Lower leg skin (tissue), 4 donors: ENCODE data around the gene EHBP1. TPM values are rescaled to one million over a fixed set of nuclear protein-coding genes. Genes with fewer than 3 reads are reported as not detected.

Experiments
- DNase-seq, 2 donors: peaks; one replicate each; pipeline ENCODE4 v3.0.0-alpha.2; 2019; ENCODE audit warnings: low spot score in 2 of 2
- H3K4me3 ChIP-seq: fragments of 200-600 bp; sonication (generic); 2 replicates; pipeline ENCODE4 v1.5.1; 2017; ENCODE audit warnings: mild to moderate bottlenecking, low read depth; ENCODE audit not compliant: poor library complexity, severe bottlenecking
- POLR2A ChIP-seq, 2 donors: fragments of 450-650 bp; IDR thresholded peaks; one replicate each; pipeline ENCODE4 v1.6.1; 2016 to 2017; ENCODE audit warnings: antibody characterized with exemption in 2 of 2, mild to moderate bottlenecking in 1 of 2, moderate library complexity in 1 of 2
- WGBS, 2 donors: methylation state at CpG; one replicate each; pipeline ENCODE4 v1.1.5; 2018; 5-methylcytosine and 5-hydroxymethylcytosine counted together
- intact Hi-C: fragments of 100-400 bp; cut with DNase I; formaldehyde crosslinking; loops from one replicate; pipeline ENCODE4 v1.15.0; 2023; ENCODE audit warnings: low total_unique reads
- total RNA-seq, 4 donors: library from RNA; depleted of rRNA; stranded (reverse); fragments of >200 nt; gene quantifications; one replicate each; pipeline ENCODE4 v1.1.0, GENCODE V29; 2016
- TF ChIP-seq, protein P1 (sequence below), 3 donors: fragments of 450-650 bp; IDR thresholded peaks; one replicate each; pipeline ENCODE4 v1.5.1; 2016; ENCODE audit warnings: antibody characterized with exemption in 3 of 3, mild to moderate bottlenecking in 3 of 3, moderate library complexity in 2 of 3

The EHBP1 gene
- total RNA-seq, 4 donors from 2014 or later = 33.8 to 67.8 (median 51.2) TPM

DNA sequence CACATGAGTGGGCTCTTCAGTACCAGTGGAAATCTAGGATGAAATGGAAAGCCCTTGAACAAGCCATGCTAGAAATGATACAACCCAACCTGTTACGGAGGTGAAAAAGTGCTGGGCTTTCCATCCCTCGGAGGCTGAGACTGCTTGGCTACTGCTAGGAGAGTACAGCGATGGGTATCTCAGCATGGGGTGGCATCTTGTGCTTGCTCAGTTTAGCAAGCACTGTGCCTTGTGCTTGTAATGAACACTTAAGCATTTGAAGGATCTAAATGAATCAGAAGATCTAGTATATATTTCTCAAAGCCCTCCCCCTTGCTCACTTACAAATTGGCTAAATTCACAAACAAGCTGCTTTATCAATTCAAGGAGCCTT, 44.3 kb upstream of the EHBP1 start:
- H3K4me3 ChIP-seq = no peak overlapping the region
- intact Hi-C loops = no loop called here
- no peak for DNase-seq
- no peak for TF ChIP-seq POLR2A (IDR thresholded peaks at IDR 0.05)
- TF ChIP-seq, protein P1, sequence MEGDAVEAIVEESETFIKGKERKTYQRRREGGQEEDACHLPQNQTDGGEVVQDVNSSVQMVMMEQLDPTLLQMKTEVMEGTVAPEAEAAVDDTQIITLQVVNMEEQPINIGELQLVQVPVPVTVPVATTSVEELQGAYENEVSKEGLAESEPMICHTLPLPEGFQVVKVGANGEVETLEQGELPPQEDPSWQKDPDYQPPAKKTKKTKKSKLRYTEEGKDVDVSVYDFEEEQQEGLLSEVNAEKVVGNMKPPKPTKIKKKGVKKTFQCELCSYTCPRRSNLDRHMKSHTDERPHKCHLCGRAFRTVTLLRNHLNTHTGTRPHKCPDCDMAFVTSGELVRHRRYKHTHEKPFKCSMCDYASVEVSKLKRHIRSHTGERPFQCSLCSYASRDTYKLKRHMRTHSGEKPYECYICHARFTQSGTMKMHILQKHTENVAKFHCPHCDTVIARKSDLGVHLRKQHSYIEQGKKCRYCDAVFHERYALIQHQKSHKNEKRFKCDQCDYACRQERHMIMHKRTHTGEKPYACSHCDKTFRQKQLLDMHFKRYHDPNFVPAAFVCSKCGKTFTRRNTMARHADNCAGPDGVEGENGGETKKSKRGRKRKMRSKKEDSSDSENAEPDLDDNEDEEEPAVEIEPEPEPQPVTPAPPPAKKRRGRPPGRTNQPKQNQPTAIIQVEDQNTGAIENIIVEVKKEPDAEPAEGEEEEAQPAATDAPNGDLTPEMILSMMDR (IDR thresholded peaks at IDR 0.05) = no peak
- WGBS, 2 donors = 93 to 98% methylated on average over 3 of the region's 3 CpGs

DNA sequence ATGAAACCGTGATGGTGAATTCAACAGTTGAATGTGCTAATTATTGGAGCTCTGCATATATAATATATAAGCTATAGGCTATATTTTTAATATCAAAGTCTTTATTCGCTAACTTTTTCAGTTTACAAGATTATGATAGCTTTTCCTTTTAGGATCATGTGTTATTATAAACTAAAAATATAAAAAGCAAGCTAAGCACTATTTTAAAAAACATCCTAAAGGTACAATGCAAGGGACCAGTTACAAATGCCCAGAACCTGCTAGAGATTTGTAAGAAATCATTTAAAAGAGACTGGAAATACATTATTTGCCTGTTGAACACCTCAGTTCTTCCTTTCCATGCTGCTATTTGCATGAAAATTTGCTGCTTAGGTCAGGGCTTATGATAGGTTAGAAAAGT, 43.4 kb upstream of the EHBP1 start:
- TF ChIP-seq, protein P1 (IDR thresholded peaks at IDR 0.05) = no peak
- no peak overlapping the region for H3K4me3 ChIP-seq
- no peak for DNase-seq
- 87 to 90% methylated on average over 2 of the region's 2 CpGs for WGBS, 2 donors
- intact Hi-C loops = no loop called here

DNA sequence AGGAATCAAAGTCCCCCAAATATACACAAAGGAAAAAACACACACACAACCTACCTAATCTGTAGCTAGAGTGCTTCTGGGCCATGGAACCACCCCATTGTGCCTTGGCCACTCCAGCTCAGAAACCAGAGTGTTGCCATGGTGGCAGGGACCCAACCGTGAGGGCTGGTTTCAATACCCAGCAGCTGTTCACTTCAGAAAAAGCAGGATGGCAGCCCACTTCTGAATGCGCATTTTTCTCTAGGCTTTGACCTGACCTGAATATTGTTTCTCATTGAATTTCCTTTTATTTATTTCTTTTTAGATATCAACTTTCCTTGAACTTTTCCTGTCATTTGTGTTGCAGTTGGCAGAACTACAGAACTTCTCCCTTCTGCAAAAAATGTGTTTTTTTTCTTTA, 43.0 kb upstream of the EHBP1 start:
- intact Hi-C loops = no loop called here
- 56 to 71% methylated on average over 2 of the region's 2 CpGs for WGBS, 2 donors
- TF ChIP-seq POLR2A (IDR thresholded peaks at IDR 0.05) = no peak
- TF ChIP-seq, protein P1 (IDR thresholded peaks at IDR 0.05) = no peak
- H3K4me3 ChIP-seq = no peak overlapping the region
- DNase-seq = no peak

DNA sequence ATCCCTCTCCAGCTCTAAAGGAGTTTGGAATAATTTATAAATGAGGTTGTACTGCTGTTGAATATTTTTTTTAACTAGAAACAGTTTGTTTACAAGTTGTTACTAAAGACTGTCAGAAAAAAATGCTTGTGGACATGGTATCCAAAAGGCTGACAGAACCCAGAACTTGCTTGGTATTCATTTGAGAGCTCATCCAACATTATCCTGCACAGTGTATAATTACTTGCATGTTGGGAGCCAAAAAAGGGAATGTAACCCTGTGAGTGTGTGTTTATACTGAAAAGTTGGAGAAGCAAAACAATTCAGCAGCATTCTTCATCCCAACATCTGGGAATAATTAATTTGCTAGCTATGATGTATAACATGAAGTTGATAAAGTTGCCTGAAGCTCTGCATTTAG, 42.1 kb upstream of the EHBP1 start:
- H3K4me3 ChIP-seq = no peak overlapping the region
- intact Hi-C loops = no loop called here
- no peak for DNase-seq
- TF ChIP-seq POLR2A (IDR thresholded peaks at IDR 0.05) = no peak
- TF ChIP-seq, protein P1 (IDR thresholded peaks at IDR 0.05) = no peak

DNA sequence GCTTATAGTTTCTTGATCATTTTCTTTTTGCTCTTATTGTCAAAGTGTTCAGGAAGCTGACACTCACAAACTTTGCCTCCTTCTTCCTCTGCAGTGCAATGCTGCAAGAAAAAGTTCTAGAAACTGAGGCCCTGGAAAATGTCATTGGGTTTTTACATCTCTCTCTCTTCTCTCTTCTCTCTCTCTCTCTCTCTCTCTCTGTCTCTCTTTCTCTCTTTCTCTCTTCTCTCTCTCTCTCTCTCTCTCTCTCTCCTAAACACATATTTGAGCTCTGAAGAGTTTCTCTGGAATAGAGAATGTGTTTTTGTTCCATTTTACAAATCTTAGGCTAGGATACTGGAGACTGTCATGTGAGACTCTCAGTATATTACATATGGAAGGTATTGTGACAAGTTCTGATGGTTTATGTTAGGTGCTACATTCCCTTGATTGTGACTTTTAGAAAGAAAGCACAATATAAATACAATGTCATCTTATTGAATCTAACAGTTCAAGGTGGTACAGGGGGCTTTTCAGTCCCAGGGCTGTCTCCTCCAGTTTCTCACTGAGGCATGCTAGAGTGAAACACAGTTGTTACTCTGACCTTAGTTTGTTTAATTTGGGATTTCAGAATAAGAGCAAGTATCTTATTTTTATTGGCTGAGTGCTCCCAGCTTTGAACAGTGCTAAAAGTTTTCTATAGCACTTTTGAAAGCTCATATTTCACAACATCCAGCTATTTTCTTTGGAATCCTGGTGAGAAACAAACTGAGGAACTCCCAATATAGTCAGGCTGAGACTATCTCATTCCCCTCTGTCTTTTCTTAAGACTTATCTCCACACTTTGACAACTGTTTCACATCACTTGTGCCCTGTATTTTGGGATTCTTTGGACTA, 41.4 kb upstream of the EHBP1 start:
- intact Hi-C loops = no loop called here

More for the DNA sequence above, 41.4 kb upstream of the EHBP1 start:
- H3K4me3 ChIP-seq = no peak overlapping the region
- DNase-seq = no peak
- TF ChIP-seq, protein P1 (IDR thresholded peaks at IDR 0.05) = no peak
- no peak for TF ChIP-seq POLR2A (IDR thresholded peaks at IDR 0.05)
